GM23248 (cell line): ENCODE measurements around the gene UGT2B7.

ENCODE experiments used
- EZH2 ChIP-seq: fragments of 200-600 bp; sonication (generic); IDR thresholded peaks from 2 replicates; pipeline ENCODE4 v1.6.1; 2018; ENCODE audit warnings: antibody characterized with exemption, mild to moderate bottlenecking; ENCODE audit not compliant: insufficient read depth, poor library complexity, severe bottlenecking
- EZH2phosphoT487 ChIP-seq: fragments of 200-600 bp; sonication (generic); IDR thresholded peaks from 2 replicates; pipeline ENCODE4 v1.6.1; 2018; ENCODE audit warnings: antibody characterized with exemption, moderate library complexity, mild to moderate bottlenecking, low read depth; ENCODE audit not compliant: insufficient read depth

GRCh38 chr4:69099910-69100309, 3.6 kb downstream of the UGT2B7 start:
- TF ChIP-seq EZH2 (no peak), EZH2phosphoT487 (no peak)
